Middle frontal gyrus (tissue), 1 donor: ENCODE measurements around the gene DPP9.
"Not testable (repeated sequence)": the region's sequence is repeated elsewhere in the genome, so short reads cannot be mapped to it uniquely, and the experiment has no call there.

ENCODE experiments used
- DNase-seq: peaks from one replicate; pipeline ENCODE4 v3.0.0-alpha.2; 2015; ENCODE audit warnings: low spot score; ENCODE audit errors: extremely low spot score

Gene DPP9

DNA sequence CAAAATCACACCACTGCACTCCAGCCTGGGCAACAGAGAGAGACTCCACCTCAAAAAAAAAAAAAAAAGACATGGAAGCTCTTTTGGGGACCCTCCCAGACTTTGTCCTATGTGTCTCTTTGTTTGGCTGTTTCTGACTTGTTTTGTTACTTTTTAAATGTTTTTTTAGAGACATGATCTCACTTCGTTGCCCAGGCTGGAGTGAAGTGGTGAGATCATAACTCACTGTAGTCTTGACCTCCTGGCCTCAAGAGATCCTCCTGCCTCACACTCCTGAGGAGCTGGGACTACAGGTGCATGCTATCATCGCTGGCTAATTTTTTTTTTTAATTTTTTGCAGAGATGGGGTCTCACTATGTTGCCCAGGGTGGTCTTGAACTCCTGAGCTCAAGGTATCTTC, 16.4 kb upstream of the DPP9 start:
- no peak for DNase-seq

DNA sequence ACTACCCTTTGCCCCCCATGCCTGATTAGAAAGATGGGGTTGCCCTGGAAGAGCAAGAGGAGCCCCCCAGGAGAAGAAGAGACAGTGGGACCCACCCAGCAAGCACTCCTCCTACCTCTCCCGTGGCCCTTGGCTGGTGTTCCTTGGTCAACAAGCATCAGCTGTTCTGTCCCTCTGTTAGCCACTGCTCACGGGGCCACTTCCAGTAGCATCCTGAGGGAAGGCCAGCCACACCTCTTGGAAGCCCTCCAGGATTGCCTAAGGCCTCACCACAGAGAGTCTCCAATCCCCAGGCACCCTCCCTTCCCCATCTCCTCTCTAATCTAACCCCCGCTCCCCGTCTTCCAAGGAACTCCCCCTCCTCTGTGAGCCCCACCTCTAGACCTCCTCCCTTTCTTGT, 15.1 kb upstream of the DPP9 start:
- no peak for DNase-seq

DNA sequence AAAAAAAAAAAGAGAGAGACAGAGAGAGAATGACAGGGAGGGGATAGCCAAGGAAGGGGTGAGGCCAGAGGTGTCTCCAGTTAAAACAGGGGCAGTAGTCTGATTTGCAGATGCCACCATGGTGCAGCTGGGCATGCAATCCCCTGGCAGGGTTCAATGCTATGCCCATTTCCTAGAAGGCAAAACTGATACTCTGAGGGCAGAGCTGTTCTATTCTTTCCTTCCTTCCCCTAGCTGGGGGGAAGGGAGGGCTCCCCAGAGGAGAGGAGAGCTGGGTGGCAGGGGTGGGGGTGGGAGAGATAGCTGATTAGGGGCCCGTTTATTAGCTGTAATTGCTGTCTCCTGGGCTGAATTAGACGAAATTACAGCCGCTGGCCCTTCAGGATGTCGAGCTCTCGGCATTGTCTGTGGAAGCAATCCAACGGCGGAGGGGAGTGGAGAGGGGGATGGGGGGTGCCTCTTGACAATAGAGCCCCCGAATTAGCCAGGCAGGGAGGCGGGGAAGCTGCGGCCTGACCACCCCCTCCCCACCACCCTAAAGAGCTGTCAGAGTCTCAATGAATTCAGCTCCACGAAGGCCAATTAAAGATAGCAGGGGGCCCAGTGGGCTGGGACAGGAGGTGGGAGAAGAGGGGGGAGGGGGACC, 14.4 kb upstream of the DPP9 start:
- DNase-seq = no peak

DNA sequence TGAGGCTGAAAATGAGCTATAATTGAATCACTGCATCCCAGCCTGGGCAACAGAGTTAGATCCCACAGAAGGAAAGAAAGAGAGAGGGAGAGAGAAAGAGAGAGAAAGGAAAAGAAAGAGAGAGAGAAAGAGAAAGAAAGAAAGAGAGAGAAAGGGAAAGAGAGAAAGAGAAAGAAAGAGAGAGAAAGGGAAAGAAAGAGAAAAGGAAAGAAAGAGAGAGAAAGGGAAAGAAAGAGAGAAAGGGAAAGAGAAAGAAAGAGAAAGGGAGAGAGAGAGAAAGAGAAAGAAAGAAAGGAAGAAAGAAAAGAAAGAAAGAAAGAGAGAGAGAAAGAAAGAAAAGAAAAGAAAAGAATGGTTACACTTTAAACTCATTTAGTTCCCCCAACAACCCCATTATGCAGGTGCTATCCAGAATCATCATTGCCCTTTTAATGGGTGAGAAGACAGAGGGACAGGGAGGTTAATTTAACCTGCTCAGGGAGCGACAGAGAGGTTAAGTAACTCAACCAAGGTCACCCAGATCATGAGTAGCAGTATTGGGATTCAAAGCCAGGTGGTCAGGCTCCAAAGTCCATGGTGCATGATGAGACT, 10.2 kb upstream of the DPP9 start:
- DNase-seq = no peak

DNA sequence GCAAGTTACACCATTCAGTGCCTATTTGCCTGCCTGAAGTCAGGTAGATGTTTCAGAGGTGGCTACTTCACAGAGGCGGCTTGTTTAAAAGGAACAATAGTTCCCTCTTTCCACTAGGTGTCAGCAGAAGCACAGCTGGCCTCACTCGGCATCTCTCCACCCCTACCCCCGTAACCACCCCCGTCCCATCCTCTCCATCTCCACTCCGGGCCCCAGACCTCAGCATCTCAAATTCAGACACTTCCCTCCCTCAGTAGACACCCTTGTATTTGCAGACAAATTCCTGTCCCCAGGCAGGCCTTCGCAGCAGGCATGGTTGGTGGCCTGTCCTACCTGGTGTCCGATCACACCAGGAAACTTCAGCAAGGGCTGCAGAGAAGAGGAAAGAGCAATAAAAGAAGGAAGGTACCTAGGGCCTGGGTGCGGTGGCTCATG, 9.1 kb upstream of the DPP9 start:
- DNase-seq = peak; percentile 39

DNA sequence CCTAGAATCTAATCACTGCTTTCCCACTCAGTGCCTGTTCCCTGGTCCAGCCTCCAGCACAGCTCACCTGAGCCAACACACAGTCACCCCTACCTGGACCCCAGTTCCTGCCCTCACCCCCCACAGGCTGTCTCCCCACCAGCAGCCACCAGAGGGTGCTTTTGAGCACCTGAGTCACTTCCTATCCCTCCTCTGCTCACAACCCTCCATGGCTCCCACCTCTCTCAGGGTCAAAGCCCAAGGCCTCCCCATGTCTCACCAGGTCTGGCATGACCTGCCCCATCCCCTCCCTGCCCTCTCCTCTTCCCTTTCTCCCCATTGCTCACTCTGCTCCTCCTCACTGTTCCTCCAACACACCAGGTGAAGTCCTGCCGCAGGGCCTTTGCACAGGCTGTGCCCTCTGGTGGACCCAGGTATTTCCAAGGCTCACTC, 7.1 kb upstream of the DPP9 start:
- DNase-seq = no peak

DNA sequence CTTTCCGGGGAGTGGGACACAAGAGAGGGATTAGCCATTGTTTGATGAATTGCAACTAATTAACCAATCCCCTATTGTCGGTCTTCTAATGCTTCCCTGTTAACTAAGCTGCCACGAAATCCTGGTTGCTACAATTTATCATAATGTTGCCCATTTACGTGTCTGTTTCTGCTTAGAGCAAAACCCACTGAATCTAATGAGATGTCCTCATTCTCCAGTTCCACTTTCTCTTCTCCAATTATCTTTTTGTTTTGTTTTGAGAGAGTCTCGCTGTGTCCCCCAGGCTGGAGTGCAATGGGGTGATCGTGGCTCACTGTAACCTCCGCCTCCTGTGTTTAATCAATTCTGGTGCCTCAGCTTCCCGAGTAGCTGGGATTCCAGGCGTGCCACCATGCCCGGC, 5.2 kb upstream of the DPP9 start:
- no peak for DNase-seq

DNA sequence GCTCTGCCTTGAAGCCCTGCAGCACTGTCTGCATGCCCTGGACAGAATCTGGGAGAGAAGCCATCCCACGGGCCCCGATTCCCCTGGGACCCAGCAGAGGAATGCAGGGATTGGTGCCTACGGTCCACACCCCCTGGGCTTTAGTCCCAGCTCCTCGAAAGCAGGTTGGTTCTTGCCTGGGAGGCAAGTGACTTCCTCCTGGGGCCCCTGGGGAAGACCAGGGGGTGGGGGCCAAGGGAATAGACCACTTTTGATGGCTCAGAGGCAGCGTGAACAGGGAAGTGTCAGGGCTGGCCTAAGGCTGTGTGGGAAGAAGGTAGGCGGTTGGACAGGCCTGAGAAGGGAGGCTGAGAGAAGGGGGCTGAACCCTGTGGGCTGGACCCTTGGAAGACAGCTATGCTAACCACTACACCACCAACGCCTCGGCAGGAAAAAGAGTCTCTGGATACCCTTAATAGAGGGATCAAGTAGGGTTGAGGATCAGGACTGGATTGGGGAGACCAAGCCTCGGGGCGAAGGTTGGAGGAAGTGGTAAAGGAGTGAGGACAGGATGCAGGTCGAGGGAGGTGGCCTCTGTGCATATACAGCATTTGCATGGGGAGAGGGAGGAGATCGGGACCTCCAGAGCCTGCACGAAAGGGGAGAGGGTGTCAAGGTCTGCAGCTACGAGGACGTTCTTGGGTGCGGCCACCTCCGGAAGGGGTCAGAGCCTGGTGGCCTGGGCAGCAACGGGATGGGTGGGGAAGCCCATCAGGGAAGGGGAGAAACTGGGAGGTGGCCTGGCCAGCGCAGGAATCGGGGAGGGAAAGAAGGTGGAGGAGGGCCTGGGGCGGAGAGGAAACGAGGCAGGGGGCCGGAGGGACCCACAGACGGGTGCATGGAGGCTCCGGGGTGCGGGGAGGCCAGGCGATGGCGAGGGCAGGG, 709 bp downstream of the DPP9 start:
- no peak for DNase-seq

DNA sequence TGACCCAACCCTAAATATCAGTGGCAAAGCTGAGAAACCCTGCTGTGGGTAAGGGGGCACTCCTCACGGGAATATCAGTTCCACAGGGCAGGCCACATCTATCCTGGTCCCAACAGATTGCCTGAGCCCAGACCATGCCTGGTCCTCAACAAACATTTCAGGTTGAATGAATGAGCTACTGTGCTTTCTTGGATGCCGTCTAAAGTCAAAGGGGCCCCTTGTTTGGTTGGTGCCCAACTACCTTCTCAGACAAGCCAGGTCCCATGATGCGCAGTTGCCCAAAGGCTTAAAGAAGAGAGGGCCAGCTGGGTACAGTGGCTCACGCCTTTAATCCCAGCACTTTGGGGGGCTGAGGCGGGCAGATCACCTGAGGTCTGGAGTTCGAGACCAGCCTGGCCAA, 2.4 kb downstream of the DPP9 start:
- DNase-seq = no peak

DNA sequence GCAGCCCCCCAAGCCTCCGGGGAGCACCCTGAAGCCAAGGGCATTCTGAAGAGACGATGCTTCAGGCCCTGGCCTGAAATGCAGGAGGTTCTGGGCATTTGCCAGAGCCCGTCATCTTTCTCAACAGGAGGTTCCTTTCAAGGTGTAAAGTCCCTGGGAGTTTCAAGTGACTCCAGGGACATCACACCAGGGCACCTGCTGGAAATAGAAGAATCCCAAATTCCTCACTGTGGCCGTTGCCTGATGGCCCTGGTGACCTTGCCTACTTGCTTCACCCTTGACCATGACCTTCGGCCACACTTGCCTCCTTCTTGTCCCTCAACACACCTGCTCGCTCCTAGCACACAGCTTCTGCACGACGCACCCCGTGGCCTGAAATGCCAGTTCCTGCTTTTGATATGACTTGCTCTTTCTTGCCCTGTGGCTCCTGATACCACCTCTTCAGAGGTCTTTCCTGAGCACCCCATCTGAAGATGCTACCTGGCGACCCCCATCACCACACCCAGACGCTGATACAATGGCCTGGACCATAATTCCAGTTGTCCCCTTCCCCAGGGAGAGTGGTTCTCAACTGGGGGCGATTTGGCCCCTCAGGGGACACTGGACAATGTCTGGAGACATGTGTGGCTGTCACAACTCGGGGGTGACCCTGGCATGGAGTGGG, 3.5 kb downstream of the DPP9 start:
- no peak for DNase-seq

DNA sequence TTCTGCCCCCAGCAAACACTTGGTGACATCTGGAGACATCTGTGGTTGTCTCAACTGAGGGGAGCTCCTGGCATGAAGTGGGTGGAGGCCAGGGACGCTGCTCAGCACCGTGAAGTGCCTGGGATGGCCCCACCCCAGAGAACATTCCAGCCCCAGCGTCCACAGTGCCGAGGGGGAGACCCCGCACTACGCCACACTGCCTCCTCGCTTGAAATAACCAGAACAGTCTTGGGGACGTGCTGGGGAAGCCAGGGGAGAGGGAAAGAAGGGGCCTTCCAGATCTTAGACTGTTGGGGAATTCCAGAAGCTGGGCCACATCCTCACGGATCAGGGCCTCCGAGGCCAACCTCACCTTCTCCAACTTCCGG, 4.2 kb downstream of the DPP9 start:
- no peak for DNase-seq

DNA sequence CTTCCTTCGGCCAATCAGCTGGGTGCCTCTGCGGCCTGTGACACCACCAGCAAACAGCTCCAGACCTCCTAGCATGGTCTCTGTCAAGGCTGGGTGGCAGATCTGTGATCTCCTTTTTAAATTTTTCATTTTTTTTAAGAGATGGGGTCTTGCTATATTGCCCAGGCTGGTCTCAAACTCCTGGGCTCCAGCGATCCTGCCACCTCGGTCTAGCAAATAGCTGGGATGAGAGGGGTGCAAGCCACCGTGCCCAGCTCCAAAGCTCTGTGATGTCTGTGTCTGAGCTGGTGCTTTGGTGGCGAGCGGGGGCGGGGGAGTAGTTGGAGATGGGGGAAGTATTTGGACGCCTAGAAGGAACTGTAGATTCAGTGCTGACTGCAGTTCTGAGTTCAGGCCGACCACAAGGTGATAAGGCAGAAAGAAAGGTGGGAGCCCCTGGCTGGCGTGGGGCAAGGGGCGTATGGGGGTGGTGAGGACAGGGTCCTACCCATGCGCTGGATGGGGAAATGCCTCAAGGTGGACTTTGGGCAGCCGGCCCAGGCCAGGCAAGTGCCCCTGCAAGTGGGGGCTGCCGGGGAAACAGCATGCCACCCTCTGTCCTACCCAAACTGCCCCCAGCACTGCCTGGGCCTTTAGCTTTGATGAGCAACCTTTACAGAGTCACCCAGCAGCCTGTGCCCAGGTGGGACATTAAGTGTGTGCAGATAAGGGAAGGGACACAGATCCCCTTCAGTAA, 5.5 kb downstream of the DPP9 start:
- no peak for DNase-seq

DNA sequence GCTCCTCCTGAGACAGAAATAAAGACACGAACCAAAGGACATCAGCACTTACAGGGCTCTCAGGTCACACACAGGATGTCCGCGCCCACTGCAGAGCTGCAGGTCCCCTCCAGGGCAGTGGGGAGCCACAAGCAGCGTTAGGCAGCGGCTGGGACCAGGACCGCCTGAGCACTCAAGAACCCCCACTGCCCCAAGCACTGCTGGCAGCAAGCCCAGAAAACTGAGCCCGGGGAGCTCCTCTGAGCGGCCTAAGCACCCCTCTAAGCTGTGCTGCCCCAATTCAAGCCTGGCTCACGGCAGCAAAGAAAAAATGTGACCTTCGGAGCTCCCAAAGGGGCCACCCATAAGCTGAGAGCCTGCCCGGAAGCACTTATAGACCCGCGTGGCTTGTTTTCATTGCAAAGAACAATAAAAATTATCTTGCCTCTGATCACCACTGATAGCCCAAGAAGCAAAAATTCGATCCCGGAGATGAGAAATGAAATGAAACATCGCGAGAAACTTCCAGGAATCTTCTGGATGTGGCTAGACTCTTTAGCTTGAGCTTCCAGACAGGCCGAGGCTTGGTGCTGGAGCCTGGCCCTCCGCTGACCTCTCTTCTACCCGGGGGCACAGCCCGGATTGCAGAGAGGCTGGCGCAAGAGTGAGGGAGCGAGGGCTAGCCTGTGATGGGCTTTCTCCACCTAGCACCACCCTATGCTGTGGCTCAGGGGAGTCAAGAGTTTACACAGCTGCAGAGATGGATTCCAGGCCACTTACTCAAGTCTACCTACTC, 6.3 kb downstream of the DPP9 start:
- DNase-seq = no peak

DNA sequence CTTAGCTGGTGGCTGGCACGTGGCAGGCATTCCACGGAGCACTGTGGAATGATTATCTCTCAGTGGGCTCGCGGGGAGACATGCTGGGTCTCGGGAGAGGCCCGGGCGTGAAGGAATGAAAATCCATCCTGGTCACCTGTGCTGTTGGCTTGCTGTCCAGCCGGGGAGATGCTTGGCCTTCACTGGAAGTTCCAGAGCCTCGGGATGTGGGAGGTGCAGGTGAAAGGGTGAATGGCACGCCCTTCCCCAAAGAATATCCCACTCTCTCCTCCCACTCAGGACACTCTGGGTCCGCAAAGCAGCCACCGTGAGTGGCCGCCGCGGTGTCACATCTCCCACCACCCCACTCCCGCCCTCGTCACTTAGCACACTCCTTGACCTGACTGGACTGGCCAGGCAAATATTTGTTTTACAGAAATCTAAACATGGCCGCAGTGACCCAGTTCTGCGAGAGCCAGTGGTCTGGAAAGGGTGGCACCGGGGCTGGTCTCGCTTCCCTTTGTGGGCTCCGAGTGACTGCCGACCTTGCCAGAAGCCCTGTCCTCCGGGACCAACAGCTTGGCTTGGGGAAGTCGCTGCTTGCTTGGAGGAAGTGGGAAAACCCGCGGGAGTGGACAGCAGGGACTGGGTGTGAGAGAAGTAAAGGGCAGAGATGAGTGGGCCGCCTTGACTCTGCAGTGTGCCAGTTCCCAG, 8.0 kb downstream of the DPP9 start:
- DNase-seq = no peak

DNA sequence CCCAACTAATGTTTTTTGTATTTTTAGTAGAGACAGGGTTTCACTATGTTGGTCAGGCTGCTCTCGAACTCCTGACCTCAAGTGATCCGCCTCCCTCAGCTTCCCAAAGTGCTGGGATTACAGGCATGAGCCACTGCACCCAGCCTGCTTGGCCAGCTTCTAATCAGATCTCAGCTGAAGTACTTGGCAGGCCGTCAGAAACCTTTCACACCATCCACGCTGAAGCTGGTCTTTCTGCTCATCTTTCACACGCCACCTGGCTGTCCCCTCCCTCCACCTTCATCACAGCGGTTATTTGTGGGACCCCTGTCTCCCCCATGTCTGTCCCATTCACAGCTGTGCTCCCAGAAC, 8.5 kb downstream of the DPP9 start:
- DNase-seq = not testable (repeated sequence)

DNA sequence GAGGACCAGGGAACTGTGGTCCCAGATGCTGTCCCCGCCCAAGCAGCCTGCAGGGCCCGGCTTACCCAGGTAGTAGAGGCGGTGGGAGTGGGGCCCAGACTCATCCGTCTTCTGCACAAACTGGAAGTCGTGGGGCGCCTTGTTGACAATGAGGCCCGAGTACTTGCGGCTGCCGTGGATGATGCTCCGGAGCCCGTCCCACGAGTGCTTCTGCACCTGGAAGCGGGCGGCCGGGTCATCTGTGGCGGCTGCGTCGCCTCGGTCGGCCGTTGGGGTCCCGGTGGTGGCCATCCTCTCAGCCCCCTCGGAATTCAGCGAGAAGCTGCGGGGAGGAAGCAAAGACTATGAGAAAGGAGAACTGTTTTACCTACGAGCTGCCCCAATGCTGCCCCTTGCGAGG, 9.6 kb downstream of the DPP9 start:
- DNase-seq = no peak

DNA sequence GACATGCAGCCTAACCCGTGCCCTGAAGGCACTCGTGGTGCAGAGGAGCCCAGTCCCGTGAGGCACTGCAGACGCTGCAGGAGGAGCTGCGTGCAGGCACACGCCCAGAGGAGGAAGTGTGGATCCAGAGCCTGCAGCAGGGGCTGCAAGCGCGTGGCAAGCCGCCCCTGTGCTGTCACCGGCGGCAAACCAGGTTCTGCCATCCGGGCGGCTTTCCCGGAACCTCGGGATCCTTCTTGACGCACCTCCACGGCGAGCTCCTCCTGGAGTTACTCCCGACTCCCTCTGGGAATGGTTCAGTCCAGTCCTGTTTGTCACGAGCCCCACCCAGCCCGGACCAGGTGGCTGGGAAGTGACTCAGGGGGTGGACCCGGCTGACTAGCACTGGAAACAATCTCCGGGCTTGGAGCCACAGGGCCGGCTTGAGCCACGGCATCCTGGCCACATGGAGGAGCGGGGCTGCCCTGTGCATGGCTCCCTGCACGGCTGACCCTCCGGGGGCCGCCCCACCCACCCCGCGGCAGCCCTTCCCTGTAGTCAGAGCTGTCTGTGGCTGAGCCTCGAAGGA, 10.2 kb downstream of the DPP9 start:
- no peak for DNase-seq

DNA sequence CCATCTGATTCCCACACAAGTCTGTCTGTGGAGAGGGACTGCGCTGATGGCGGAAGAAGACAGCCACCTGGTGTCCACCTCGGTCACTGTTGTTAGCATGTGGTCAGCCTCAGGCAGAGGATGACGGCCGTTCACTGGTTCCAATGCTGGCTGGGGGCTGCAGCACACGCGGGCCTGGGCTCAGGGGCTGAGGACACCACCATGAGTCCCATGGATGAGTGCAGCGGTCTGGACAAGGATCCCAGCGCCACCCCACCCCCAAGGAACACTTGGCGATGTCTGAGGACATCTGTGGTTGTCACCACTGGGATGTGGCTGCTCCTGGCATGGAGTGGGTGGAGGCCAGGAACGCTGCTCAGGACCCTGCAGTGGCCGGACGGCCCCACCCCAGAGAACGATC, 10.9 kb downstream of the DPP9 start:
- DNase-seq = no peak

DNA sequence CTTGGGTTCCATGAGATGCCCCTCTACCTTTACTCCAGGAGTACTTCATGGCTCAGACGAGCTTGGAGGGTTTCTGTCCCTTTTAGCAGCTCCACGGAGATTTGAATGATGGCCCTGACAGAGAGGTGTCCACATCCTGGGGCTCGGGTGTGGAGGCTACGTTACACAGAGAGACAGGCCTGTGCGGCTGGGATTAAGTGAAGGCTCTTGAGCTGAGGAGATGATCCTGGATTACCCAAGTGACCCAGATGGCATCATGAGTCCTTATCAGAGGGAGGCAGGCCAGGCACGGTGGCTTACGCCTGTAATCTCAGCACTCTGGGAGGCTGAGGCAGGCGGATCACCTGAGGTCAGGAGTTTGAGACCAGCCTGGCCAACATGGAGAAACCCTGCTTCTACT, 12.4 kb downstream of the DPP9 start:
- no peak for DNase-seq

DNA sequence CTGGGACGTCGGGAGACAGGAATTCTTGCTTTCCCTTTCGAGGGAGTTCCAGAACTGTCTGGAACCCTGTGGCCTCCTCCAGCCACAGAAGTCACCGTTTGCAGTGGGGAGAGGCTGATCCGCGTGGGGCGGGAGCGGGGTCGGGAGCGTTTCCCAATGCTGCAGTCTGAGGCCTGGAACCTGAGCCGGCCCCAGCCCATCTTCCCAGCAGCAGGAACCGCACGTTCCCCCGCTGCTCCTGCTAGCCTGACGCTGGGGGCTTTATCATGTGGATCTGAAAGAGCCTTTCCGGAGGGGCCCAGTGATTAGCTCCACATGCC, 13.4 kb downstream of the DPP9 start:
- DNase-seq = no peak
